ENCODE data around the gene CD58.

The CD58 gene

GRCh38 chr1:116491700-116492357, 79.0 kb downstream of the CD58 start:
- DNase-seq (ENCODE audit: low spot score) = no peak

GRCh38 chr1:116490588-116490987, 80.2 kb downstream of the CD58 start:
- no peak for DNase-seq (ENCODE audit: low spot score)

- no peak for DNase-seq (ENCODE audit: low spot score)
These were observed 81.6 kb downstream of the CD58 start for GRCh38 chr1:116489231-116489697.

- no peak for DNase-seq (ENCODE audit: low spot score)
These were observed 82.8 kb downstream of the CD58 start for GRCh38 chr1:116488071-116488470.

- DNase-seq (ENCODE audit: low spot score) = no peak
These were observed 83.2 kb downstream of the CD58 start for GRCh38 chr1:116487583-116487982.

GRCh38 chr1:116487031-116487430, 83.8 kb downstream of the CD58 start:
- no peak for DNase-seq (ENCODE audit: low spot score)

GRCh38 chr1:116486424-116486823, 84.4 kb downstream of the CD58 start:
- no peak for DNase-seq (ENCODE audit: low spot score)

GRCh38 chr1:116485976-116486375, 84.8 kb downstream of the CD58 start:
- no peak for DNase-seq (ENCODE audit: low spot score)

GRCh38 chr1:116485071-116485735, 85.6 kb downstream of the CD58 start:
- peak; percentile 77 for DNase-seq (ENCODE audit: low spot score)

- DNase-seq (ENCODE audit: low spot score) = no peak
These were observed 87.1 kb downstream of the CD58 start for GRCh38 chr1:116483481-116484309.

- no peak for DNase-seq (ENCODE audit: low spot score)
These were observed 88.3 kb downstream of the CD58 start for GRCh38 chr1:116482490-116482889.

GRCh38 chr1:116481934-116482333, 88.9 kb downstream of the CD58 start:
- no peak for DNase-seq (ENCODE audit: low spot score)

GRCh38 chr1:116478621-116479020, 92.2 kb downstream of the CD58 start:
- DNase-seq (ENCODE audit: low spot score) = no peak

GRCh38 chr1:116477429-116477828, 93.4 kb downstream of the CD58 start:
- DNase-seq (ENCODE audit: low spot score) = no peak

GRCh38 chr1:116476321-116476720, 94.5 kb downstream of the CD58 start:
- no peak for DNase-seq (ENCODE audit: low spot score)

- DNase-seq (ENCODE audit: low spot score) = no peak
These were observed 95.0 kb downstream of the CD58 start for GRCh38 chr1:116475850-116476218.

- DNase-seq (ENCODE audit: low spot score) = no peak
These were observed 95.6 kb downstream of the CD58 start for GRCh38 chr1:116474921-116475849.

- DNase-seq (ENCODE audit: low spot score) = no peak
These were observed 98.3 kb downstream of the CD58 start for GRCh38 chr1:116472431-116472961.

GRCh38 chr1:116471241-116471640, 99.6 kb downstream of the CD58 start:
- DNase-seq (ENCODE audit: low spot score) = no peak

- DNase-seq (ENCODE audit: low spot score) = no peak
These were observed 100.2 kb downstream of the CD58 start for GRCh38 chr1:116470671-116471070.

GRCh38 chr1:116466810-116467557, 103.8 kb downstream of the CD58 start:
- DNase-seq (ENCODE audit: low spot score) = no peak
